Chondrocyte (in vitro differentiated cells): ENCODE results near the gene ACAD10. TPM values are rescaled to one million over a fixed set of nuclear protein-coding genes. Genes with fewer than 3 reads are reported as not detected.

ENCODE experiments used
- DNase-seq: peaks from one replicate; pipeline ENCODE4 v3.0.0; 2021; ENCODE audit warnings: mixed read lengths, low spot score
- H3K27ac Mint-ChIP-seq: one replicate; pipeline ENCODE4 v1.8.0; 2021; ENCODE audit warnings: mild to moderate bottlenecking, moderate library complexity, mixed read lengths; ENCODE audit not compliant: unreplicated experiment
- H3K27me3 Mint-ChIP-seq: 2 replicates; pipeline ENCODE4 v1.8.0; 2021; ENCODE audit warnings: low read depth, mixed read lengths
- H3K36me3 Mint-ChIP-seq: 2 replicates; pipeline ENCODE4 v1.8.0; 2021; ENCODE audit warnings: low read depth, mixed read lengths
- H3K4me1 Mint-ChIP-seq: 2 replicates; pipeline ENCODE4 v1.8.0; 2021; ENCODE audit warnings: low read depth, mild to moderate bottlenecking, mixed read lengths
- H3K4me3 Mint-ChIP-seq: one replicate; pipeline ENCODE4 v1.8.0; 2021; ENCODE audit warnings: mild to moderate bottlenecking, moderate library complexity, mixed read lengths; ENCODE audit not compliant: unreplicated experiment
- H3K9me3 Mint-ChIP-seq: 2 replicates; pipeline ENCODE4 v1.8.0; 2021; ENCODE audit warnings: low read depth, mixed read lengths
- microRNA-seq: library from miRNA; unstranded; fragments of <30 nt; microRNA quantifications from one replicate; pipeline ENCODE4 v1.2.0, GENCODE V29; 2020; ENCODE audit warnings: borderline number of aligned reads
- total RNA-seq: library from RNA; stranded (reverse); gene quantifications from 3 replicates; pipeline ENCODE4 v1.2.1, GENCODE V29; 2021
- TF ChIP-seq, protein P1 (sequence below): fragments of 200-600 bp; sonication (generic); IDR thresholded peaks from 2 replicates; pipeline ENCODE4 v1.5.0; 2021; ENCODE audit warnings: antibody characterized with exemption, mild to moderate bottlenecking, moderate library complexity

ACAD10 gene
- total RNA-seq, 1 donor from 2014 or later: 13.0 TPM

DNA sequence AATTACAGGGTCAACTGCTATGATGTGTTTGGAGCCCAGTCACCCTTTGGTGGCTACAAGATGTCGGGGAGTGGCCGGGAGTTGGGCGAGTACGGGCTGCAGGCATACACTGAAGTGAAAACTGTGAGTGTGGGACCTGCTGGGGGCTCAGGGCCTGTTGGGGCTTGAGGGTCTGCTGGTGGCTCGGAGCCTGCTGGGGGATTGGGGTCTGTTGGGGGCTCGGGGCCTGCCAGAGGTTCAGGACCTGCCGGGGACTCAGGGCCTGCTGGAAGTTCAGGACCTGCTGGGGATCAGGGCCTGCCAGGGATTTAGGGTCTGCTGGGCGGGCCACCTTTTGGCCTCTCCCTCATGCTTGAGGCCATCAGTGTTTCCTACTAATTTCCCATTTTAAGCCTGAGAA, 118.0 kb downstream of the ACAD10 start:
- TF ChIP-seq, protein P1, sequence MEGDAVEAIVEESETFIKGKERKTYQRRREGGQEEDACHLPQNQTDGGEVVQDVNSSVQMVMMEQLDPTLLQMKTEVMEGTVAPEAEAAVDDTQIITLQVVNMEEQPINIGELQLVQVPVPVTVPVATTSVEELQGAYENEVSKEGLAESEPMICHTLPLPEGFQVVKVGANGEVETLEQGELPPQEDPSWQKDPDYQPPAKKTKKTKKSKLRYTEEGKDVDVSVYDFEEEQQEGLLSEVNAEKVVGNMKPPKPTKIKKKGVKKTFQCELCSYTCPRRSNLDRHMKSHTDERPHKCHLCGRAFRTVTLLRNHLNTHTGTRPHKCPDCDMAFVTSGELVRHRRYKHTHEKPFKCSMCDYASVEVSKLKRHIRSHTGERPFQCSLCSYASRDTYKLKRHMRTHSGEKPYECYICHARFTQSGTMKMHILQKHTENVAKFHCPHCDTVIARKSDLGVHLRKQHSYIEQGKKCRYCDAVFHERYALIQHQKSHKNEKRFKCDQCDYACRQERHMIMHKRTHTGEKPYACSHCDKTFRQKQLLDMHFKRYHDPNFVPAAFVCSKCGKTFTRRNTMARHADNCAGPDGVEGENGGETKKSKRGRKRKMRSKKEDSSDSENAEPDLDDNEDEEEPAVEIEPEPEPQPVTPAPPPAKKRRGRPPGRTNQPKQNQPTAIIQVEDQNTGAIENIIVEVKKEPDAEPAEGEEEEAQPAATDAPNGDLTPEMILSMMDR: no peak
- Mint-ChIP-seq H3K27me3 (no peaks in the 10 kb centered on the region), H3K4me3 (no peak overlapping the region), H3K9me3 (no peaks in the 10 kb centered on the region), H3K27ac (no peak overlapping the region), H3K4me1 (no peaks in the 10 kb centered on the region), H3K36me3 (peaks cover 17% of the 10 kb centered on the region)
- peak; percentile 59 for DNase-seq

DNA sequence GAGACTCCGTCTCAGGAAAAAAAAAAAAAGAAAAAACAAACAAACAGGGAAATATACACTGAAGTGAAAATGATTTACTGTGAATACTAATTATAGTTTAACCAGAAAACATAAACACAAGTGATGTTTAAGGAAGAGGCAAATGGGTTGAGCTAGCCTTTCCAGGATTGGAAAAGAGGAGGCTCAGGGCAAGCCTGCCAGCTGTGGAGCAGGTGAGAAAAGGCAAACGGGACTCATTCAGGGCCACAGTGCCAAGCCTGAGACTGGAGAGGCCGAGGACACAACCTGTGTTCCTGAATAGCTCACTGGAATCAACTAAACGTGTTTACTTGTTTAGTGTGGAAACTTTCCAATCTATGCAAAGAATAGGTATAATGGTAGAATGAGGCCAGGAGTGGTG, 120.5 kb downstream of the ACAD10 start:
- H3K4me3 Mint-ChIP-seq: no peak overlapping the region
- TF ChIP-seq, protein P1: no peak
- no peaks in the 10 kb centered on the region for H3K9me3 Mint-ChIP-seq
- H3K36me3 Mint-ChIP-seq: peaks cover 9% of the 10 kb centered on the region
- DNase-seq: peak; percentile 51
- no peaks in the 10 kb centered on the region for H3K4me1 Mint-ChIP-seq
- no peak overlapping the region for H3K27ac Mint-ChIP-seq
- no peaks in the 10 kb centered on the region for H3K27me3 Mint-ChIP-seq

Small RNA genes within 50 kb of the gene (microRNA-seq; reads per million reads assigned to microRNA genes)
- not detected for gene MIR6761

Other genes starting within 250 kb of the ACAD10 start
- gene ATXN2, start 86.7 kb upstream of the ACAD10 start, total RNA-seq: 63.7 to 66.8 TPM (median 66.1 TPM) in 3 replicates
- gene BRAP, start 97 bp upstream of the ACAD10 start, total RNA-seq: 15.3 to 17.3 TPM (median 15.4 TPM) in 3 replicates
- 42.0 to 73.8 TPM (median 73.3 TPM) in 3 replicates for gene ALDH2, start 80.9 kb downstream of the ACAD10 start, total RNA-seq
- 30.1 to 31.9 TPM (median 31.6 TPM) in 3 replicates for gene MAPKAPK5, start 156.2 kb downstream of the ACAD10 start, total RNA-seq